Mucosa of descending colon (tissue), 3 donors: Measurements from ENCODE around the gene FARP1. TPM values are rescaled to one million over a fixed set of nuclear protein-coding genes. Genes with fewer than 3 reads are reported as not detected.

Experiments used
- ATAC-seq: fragments of 200-7000 bp; cut with Tn5 transposase; one replicate; pipeline ENCODE4 v1.9.1; 2020; ENCODE audit warnings: mild to moderate bottlenecking, moderate library complexity
- DNase-seq, 3 donors: peaks; one replicate each; pipeline ENCODE4 v3.0.0-alpha.2; 2020
- H3K36me3 ChIP-seq: fragments of 200-600 bp; one replicate; pipeline ENCODE4 v1.8.0; 2021; ENCODE audit warnings: low read depth, mild to moderate bottlenecking
- H3K4me1 ChIP-seq: fragments of 200-600 bp; one replicate; pipeline ENCODE4 v1.8.0; 2021; ENCODE audit warnings: low read depth, mild to moderate bottlenecking
- H3K4me3 ChIP-seq: fragments of 200-600 bp; one replicate; pipeline ENCODE4 v1.8.0; 2021; ENCODE audit warnings: mild to moderate bottlenecking
- H3K9me3 ChIP-seq: fragments of 200-600 bp; one replicate; pipeline ENCODE4 v1.8.0; 2021; ENCODE audit warnings: mild to moderate bottlenecking
- intact Hi-C, 2 donors: fragments of 100-400 bp; cut with DNase I in 1 of 2; cut with micrococcal nuclease in 1 of 2; formaldehyde crosslinking; loops; one replicate each; pipeline versions ENCODE4 v1.11.0 to v1.11.1; 2022; cut with DNase I, micrococcal nuclease
- total RNA-seq, 3 donors: library from RNA; stranded (reverse); fragmentation: NEBNext Ultra II Directional in 2 of 3; extraction: Animal tissue kit (Norgen Biotek cat#: 25700) in 2 of 3; gene quantifications; one replicate each; pipeline versions ENCODE4 v1.2.1 to v1.2.4, GENCODE V29; 2021 to 2023
- TF ChIP-seq, protein P1 (sequence below): fragments of 200-600 bp; IDR thresholded peaks from one replicate; pipeline ENCODE4 v1.8.0; 2022; ENCODE audit warnings: antibody characterized with exemption, mild to moderate bottlenecking
- donor health status: DM: no; HTN: no; CAD: no; lungs with moderate emphysema.
- donor health status: DM: no; HTN: no; CAD: no.
- donor health status: DM: no; HTN: yes; CAD: no.

Gene FARP1
- total RNA-seq, 3 donors from 2014 or later = 44.4 to 111 (median 53.6) TPM

DNA sequence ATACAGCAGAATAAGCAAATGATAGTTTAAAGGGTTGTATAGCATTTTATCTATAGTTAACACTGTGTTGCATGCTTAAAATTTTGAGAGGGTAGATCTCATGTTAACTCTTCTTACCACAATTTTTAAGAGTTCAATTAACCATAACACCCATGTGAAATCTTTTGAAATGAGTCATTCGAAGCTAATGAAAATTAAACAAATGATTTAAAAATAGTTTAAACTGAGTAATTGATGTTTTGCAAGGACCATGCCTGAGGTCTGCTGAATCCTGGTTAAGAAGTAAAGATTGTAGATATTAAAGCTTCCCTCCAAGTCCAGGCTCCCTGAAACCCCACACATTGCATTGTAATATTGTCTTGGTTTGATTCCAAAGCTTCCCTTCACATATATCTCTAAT lies 210.9 kb downstream of the FARP1 start:
- Histone ChIP-seq H3K4me3 (no peak overlapping the region), H3K9me3 (no peaks in the 10 kb centered on the region), H3K36me3 (no peaks in the 10 kb centered on the region), H3K4me1 (peaks cover 2% of the 10 kb centered on the region)
- intact Hi-C loops = no loop called here
- TF ChIP-seq, protein P1, sequence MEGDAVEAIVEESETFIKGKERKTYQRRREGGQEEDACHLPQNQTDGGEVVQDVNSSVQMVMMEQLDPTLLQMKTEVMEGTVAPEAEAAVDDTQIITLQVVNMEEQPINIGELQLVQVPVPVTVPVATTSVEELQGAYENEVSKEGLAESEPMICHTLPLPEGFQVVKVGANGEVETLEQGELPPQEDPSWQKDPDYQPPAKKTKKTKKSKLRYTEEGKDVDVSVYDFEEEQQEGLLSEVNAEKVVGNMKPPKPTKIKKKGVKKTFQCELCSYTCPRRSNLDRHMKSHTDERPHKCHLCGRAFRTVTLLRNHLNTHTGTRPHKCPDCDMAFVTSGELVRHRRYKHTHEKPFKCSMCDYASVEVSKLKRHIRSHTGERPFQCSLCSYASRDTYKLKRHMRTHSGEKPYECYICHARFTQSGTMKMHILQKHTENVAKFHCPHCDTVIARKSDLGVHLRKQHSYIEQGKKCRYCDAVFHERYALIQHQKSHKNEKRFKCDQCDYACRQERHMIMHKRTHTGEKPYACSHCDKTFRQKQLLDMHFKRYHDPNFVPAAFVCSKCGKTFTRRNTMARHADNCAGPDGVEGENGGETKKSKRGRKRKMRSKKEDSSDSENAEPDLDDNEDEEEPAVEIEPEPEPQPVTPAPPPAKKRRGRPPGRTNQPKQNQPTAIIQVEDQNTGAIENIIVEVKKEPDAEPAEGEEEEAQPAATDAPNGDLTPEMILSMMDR = no peak
- DNase-seq (no peak), ATAC-seq (no peak)

DNA sequence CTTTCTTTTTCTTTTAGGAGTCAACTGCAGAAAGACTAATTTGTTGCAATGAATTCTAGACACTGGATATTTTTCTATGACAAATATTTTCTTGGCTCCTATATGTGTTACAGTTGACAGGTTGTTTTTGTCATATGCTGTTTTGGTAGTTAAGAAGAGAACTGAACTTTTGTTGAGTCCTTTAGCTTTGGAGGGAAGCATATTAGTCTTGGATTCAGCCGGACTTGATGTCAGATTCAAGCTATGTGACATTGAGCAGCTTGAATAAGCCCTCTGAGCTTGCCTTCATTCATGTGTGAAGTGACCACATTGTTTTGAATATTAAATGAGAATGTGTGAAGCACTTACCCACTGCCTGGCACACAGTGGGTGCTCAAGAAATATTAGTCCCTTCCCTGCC lies 216.0 kb downstream of the FARP1 start:
- intact Hi-C loops = no loop called here

DNA sequence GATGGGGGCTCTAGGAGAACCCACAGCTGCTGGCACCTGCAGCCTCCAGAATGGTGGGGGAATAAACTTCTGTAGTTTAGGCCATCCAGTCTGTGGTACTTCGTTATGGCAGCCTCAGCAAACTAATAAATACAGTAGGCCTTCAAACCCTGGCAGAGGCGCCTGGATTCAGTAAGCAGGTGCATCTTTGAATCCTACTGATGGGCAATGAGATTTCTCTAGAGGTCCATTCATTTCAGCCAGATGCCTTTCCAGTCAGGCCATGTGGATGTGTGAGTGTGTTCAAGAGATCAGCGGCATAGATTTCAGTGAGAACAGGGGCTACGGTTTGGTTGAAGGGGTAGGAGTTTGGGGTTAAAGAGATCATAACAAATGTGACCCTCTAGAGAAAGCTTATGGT lies 217.7 kb downstream of the FARP1 start:
- Histone ChIP-seq H3K36me3 (no peaks in the 10 kb centered on the region), H3K9me3 (no peaks in the 10 kb centered on the region), H3K4me3 (no peak overlapping the region), H3K4me1 (no peaks in the 10 kb centered on the region)
- DNase-seq = no peak
- intact Hi-C loops = no loop called here
- TF ChIP-seq, protein P1 = no peak
- no peak for ATAC-seq

More for the DNA sequence above, 216.0 kb downstream of the FARP1 start:
- no peak for ATAC-seq
- no peak overlapping the region for H3K4me3 ChIP-seq
- no peaks in the 10 kb centered on the region for H3K9me3 ChIP-seq
- H3K4me1 ChIP-seq = no peaks in the 10 kb centered on the region
- no peaks in the 10 kb centered on the region for H3K36me3 ChIP-seq
- TF ChIP-seq, protein P1 = no peak
- no peak for DNase-seq

DNA sequence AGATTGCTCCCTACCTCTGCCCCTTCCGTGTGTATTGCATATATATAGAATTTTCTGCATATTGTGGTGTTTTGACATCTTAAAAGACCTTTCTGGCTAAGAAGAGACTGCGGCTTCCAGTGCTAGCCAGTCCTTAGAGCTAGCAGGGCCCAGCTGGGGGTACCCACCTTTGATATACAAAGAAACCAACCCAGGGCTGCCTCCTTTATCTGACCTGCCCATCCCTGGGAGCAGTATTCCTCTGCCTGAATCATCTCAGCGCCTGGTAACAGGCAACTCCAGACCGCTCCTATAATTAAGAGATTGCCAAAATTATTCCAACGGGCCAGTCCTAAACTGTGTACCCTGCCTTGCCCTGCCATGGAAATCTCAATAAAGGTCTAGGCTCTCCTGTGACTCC lies 220.4 kb downstream of the FARP1 start:
- no peak for ATAC-seq
- TF ChIP-seq, protein P1 = no peak
- H3K9me3 ChIP-seq = no peaks in the 10 kb centered on the region
- no peaks in the 10 kb centered on the region for H3K36me3 ChIP-seq
- no peak overlapping the region for H3K4me3 ChIP-seq
- no peak for DNase-seq
- intact Hi-C loops = no loop called here
- H3K4me1 ChIP-seq = no peaks in the 10 kb centered on the region

DNA sequence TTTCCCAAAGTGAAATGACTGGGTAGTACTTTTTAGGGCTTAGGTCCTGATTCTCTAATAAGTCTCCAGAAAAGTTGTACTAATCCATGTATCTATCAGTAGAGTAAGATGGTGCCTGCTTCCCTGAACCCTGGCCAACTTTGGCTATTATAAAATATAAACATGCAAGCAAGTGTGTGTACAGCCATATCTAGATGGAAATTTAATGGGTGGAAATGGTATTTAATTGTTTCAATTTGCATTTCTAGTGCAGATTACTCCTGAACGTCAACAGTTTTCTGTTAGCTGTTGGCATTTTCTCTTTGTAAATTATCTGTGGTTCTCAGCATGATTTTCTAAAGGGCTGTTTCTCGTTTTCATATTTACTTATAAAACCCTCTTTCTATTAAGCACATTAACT lies 221.3 kb downstream of the FARP1 start:
- no peak overlapping the region for H3K4me3 ChIP-seq
- H3K9me3 ChIP-seq = no peaks in the 10 kb centered on the region
- no peak for DNase-seq
- ATAC-seq = no peak
- TF ChIP-seq, protein P1 = no peak
- intact Hi-C loops = no loop called here
- H3K36me3 ChIP-seq = no peaks in the 10 kb centered on the region
- no peaks in the 10 kb centered on the region for H3K4me1 ChIP-seq

DNA sequence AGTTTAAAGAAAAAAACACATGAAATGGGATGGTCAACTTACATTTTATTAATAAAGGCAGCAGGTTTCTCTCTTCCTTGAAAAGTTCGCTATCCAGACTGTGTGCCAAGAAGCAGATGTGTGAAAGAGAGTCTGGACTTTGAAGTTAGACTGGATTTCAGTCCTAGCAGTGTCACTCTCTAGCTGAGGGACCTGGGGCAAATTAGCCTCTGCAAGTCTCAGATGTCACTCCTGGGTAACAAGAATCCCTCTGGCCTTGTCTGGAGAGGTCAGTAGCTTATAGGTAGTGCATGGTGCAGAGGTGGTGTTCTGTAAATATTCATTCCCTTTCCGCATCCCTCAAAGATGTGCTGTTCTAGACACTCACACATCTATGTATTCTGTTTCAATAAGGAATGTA lies 221.8 kb downstream of the FARP1 start:
- ATAC-seq (no peak), DNase-seq (no peak)
- H3K4me1 ChIP-seq = no peaks in the 10 kb centered on the region
- no peaks in the 10 kb centered on the region for H3K36me3 ChIP-seq
- intact Hi-C loops = no loop called here
- H3K9me3 ChIP-seq = no peaks in the 10 kb centered on the region
- TF ChIP-seq, protein P1 = no peak
- no peak overlapping the region for H3K4me3 ChIP-seq
